ENCODE data around the gene CAPN7.

CAPN7 gene

GRCh38 chr3:15204005-15204404, 2.0 kb upstream of the CAPN7 start:
- DNase-seq = no peak

GRCh38 chr3:15205482-15205933, 538 bp upstream of the CAPN7 start:
- DNase-seq = no peak

GRCh38 chr3:15206662-15207576, 873 bp downstream of the CAPN7 start:
- no peak for DNase-seq

- DNase-seq = no peak
Measured at GRCh38 chr3:15207836-15208504, 1.9 kb downstream of the CAPN7 start.

GRCh38 chr3:15211937-15212336, 5.9 kb downstream of the CAPN7 start:
- DNase-seq = no peak

- DNase-seq = no peak
Measured at GRCh38 chr3:15214758-15215157, 8.7 kb downstream of the CAPN7 start.

GRCh38 chr3:15215996-15216395, 9.9 kb downstream of the CAPN7 start:
- no peak for DNase-seq

- no peak for DNase-seq
Measured at GRCh38 chr3:15216501-15216900, 10.5 kb downstream of the CAPN7 start.

GRCh38 chr3:15217011-15217671, 11.1 kb downstream of the CAPN7 start:
- DNase-seq = no peak

GRCh38 chr3:15217841-15218267, 11.8 kb downstream of the CAPN7 start:
- DNase-seq = no peak

GRCh38 chr3:15218689-15219088, 12.6 kb downstream of the CAPN7 start:
- no peak for DNase-seq

GRCh38 chr3:15220056-15220455, 14.0 kb downstream of the CAPN7 start:
- no peak for DNase-seq

- peak in 1 of 2 experiments; percentile 0 for DNase-seq
Measured at GRCh38 chr3:15220661-15221060, 14.6 kb downstream of the CAPN7 start.

GRCh38 chr3:15221574-15222217, 15.7 kb downstream of the CAPN7 start:
- DNase-seq = no peak

GRCh38 chr3:15223685-15224572, 17.9 kb downstream of the CAPN7 start:
- no peak for DNase-seq

- no peak for DNase-seq
Measured at GRCh38 chr3:15228147-15228546, 22.1 kb downstream of the CAPN7 start.

- DNase-seq = no peak
Measured at GRCh38 chr3:15229262-15229661, 23.2 kb downstream of the CAPN7 start.

GRCh38 chr3:15241341-15241740, 35.3 kb downstream of the CAPN7 start:
- peak in 1 of 2 experiments; percentile 2 for DNase-seq

GRCh38 chr3:15243822-15244482, 37.9 kb downstream of the CAPN7 start:
- DNase-seq = no peak

GRCh38 chr3:15246186-15246585, 40.1 kb downstream of the CAPN7 start:
- DNase-seq = no peak

- DNase-seq = no peak
Measured at GRCh38 chr3:15253023-15253697, 47.1 kb downstream of the CAPN7 start.

Measured in NCI-H526 (cell line).